WTC11 (cell line): ENCODE results near the gene N4BP2L1. TPM values are rescaled to one million over a fixed set of nuclear protein-coding genes. Genes with fewer than 3 reads are reported as not detected.

Experiments used
- ATAC-seq: fragments of 200-7000 bp; cut with Tn5 transposase; 2 replicates; pipeline ENCODE4 v1.10.0; 2021; ENCODE audit warnings: mild to moderate bottlenecking, moderate library complexity
- CTCF ChIA-PET: fragments of 300-600 bp; sonication (Branson Sonifier 250); formaldehyde crosslinking; loops from one replicate; lab custom pipeline; 2021; ENCODE audit warnings: antibody characterized with exemption; lab: Charles Lee
- POLR2A ChIA-PET: fragments of 350-600 bp; sonication (Branson Sonifier 250); formaldehyde crosslinking; loops from one replicate; lab custom pipeline; 2021; ENCODE audit warnings: antibody characterized with exemption; lab: Charles Lee
- DNase-seq: peaks from one replicate; pipeline ENCODE4 v3.0.0; 2021; ENCODE audit warnings: low spot score
- H3K27ac Mint-ChIP-seq: 2 replicates; pipeline ENCODE4 v1.8.0; 2021; ENCODE audit warnings: mixed read lengths
- H3K27me3 Mint-ChIP-seq: 2 replicates; pipeline ENCODE4 v1.8.0; 2021; ENCODE audit warnings: low read depth, mild to moderate bottlenecking, moderate library complexity, mixed read lengths
- H3K36me3 Mint-ChIP-seq: 2 replicates; pipeline ENCODE4 v1.8.0; 2021; ENCODE audit warnings: mixed read lengths
- H3K4me1 Mint-ChIP-seq: 2 replicates; pipeline ENCODE4 v1.8.0; 2022; ENCODE audit warnings: mixed read lengths
- H3K4me3 Mint-ChIP-seq: 2 replicates; pipeline ENCODE4 v1.8.0; 2021; ENCODE audit warnings: mild to moderate bottlenecking, moderate library complexity, mixed read lengths
- H3K9me3 Mint-ChIP-seq: 2 replicates; pipeline ENCODE4 v1.8.0; 2021; ENCODE audit warnings: mixed read lengths
- AFF4 ChIP-seq: sonication (generic); formaldehyde crosslinking; IDR thresholded peaks from 2 replicates; pipeline ENCODE4 v1.8.1; 2023; ENCODE audit warnings: mild to moderate bottlenecking, missing genetic modification reagents, borderline replicate concordance
- CREB1 ChIP-seq: sonication (generic); formaldehyde crosslinking; IDR thresholded peaks from 2 replicates; pipeline ENCODE4 v1.8.0; 2023; ENCODE audit warnings: mild to moderate bottlenecking, missing genetic modification reagents
- E2F5 ChIP-seq: sonication (generic); formaldehyde crosslinking; IDR thresholded peaks from 2 replicates; pipeline ENCODE4 v1.8.1; 2022; ENCODE audit warnings: mild to moderate bottlenecking, moderate library complexity, missing genetic modification reagents
- FOXJ3 ChIP-seq: sonication (generic); formaldehyde crosslinking; IDR thresholded peaks from 2 replicates; pipeline ENCODE4 v1.9.0; 2021; ENCODE audit warnings: missing genetic modification reagents, mild to moderate bottlenecking, borderline replicate concordance
- FOXP1 ChIP-seq: sonication (generic); formaldehyde crosslinking; IDR thresholded peaks from 2 replicates; pipeline ENCODE4 v1.8.0; 2022; ENCODE audit warnings: missing genetic modification reagents, mild to moderate bottlenecking, moderate library complexity, borderline replicate concordance
- GABPB1 ChIP-seq: sonication (generic); formaldehyde crosslinking; IDR thresholded peaks from 2 replicates; pipeline ENCODE4 v1.8.1; 2023; ENCODE audit warnings: mild to moderate bottlenecking, missing genetic modification reagents
- IRF2 ChIP-seq: sonication (generic); formaldehyde crosslinking; IDR thresholded peaks from 2 replicates; pipeline ENCODE4 v1.8.0; 2022; ENCODE audit warnings: low read depth, missing genetic modification reagents, borderline replicate concordance
- MAX ChIP-seq: sonication (generic); formaldehyde crosslinking; IDR thresholded peaks from 2 replicates; pipeline ENCODE4 v1.8.0; 2022; ENCODE audit warnings: mild to moderate bottlenecking, missing genetic modification reagents
- NR1H2 ChIP-seq: sonication (generic); formaldehyde crosslinking; IDR thresholded peaks from 2 replicates; pipeline ENCODE4 v1.9.0; 2021; ENCODE audit warnings: mild to moderate bottlenecking, moderate library complexity, missing genetic modification reagents
- OVOL2 ChIP-seq: fragments of 250-450 bp; sonication (Bioruptor Pico); IDR thresholded peaks from 2 replicates; pipeline ENCODE4 v1.9.0; 2021; ENCODE audit warnings: mild to moderate bottlenecking, borderline replicate concordance
- RELA ChIP-seq: sonication (generic); formaldehyde crosslinking; IDR thresholded peaks from 2 replicates; pipeline ENCODE4 v1.8.1; 2022; ENCODE audit warnings: missing genetic modification reagents, mild to moderate bottlenecking, borderline replicate concordance
- SMAD3 ChIP-seq: sonication (generic); formaldehyde crosslinking; IDR thresholded peaks from 2 replicates; pipeline ENCODE4 v1.8.0; 2022; ENCODE audit warnings: missing genetic modification reagents, mild to moderate bottlenecking, borderline replicate concordance
- ZBTB21 ChIP-seq: sonication (generic); formaldehyde crosslinking; IDR thresholded peaks from 2 replicates; pipeline ENCODE4 v1.8.1; 2023; ENCODE audit warnings: mild to moderate bottlenecking, missing genetic modification reagents, borderline replicate concordance
- ZNF121 ChIP-seq: sonication (generic); formaldehyde crosslinking; IDR thresholded peaks from 2 replicates; pipeline ENCODE4 v1.8.0; 2023; ENCODE audit warnings: missing genetic modification reagents
- ZNF138 ChIP-seq: sonication (generic); formaldehyde crosslinking; conservative IDR thresholded peaks from 2 replicates; pipeline ENCODE4 v1.8.1; 2022; ENCODE audit warnings: mild to moderate bottlenecking, moderate library complexity, missing genetic modification reagents
- ZNF219 ChIP-seq: sonication (generic); formaldehyde crosslinking; IDR thresholded peaks from 2 replicates; pipeline ENCODE4 v1.8.0; 2023; ENCODE audit warnings: missing genetic modification reagents, mild to moderate bottlenecking, borderline replicate concordance
- total RNA-seq: library from RNA; stranded (reverse); gene quantifications from 3 replicates; pipeline ENCODE4 v1.2.3, GENCODE V29; 2021
- TF ChIP-seq, protein P1 (sequence below): sonication (generic); formaldehyde crosslinking; IDR thresholded peaks from 2 replicates; pipeline ENCODE4 v1.8.1; 2022; ENCODE audit warnings: missing genetic modification reagents, borderline replicate concordance
- TF ChIP-seq, protein P2 (sequence below): fragments of 250-450 bp; sonication (Bioruptor Pico); IDR thresholded peaks from 2 replicates; pipeline ENCODE4 v1.9.0; 2021; ENCODE audit warnings: mild to moderate bottlenecking
- TF ChIP-seq, protein P3 (sequence below): sonication (generic); formaldehyde crosslinking; IDR thresholded peaks from 2 replicates; pipeline ENCODE4 v1.8.0; 2022; ENCODE audit warnings: mild to moderate bottlenecking, missing genetic modification reagents
- TF ChIP-seq, protein P4 (sequence below): sonication (generic); formaldehyde crosslinking; conservative IDR thresholded peaks from 2 replicates; pipeline ENCODE4 v1.8.1; 2022; ENCODE audit warnings: mild to moderate bottlenecking, missing genetic modification reagents
- TF ChIP-seq, protein P5 (sequence below): sonication (generic); formaldehyde crosslinking; IDR thresholded peaks from 2 replicates; pipeline ENCODE4 v1.8.1; 2023; ENCODE audit warnings: mild to moderate bottlenecking, missing genetic modification reagents, moderate library complexity

N4BP2L1 gene
- total RNA-seq, 1 experiment from 2014 or later = 3.8 TPM

DNA sequence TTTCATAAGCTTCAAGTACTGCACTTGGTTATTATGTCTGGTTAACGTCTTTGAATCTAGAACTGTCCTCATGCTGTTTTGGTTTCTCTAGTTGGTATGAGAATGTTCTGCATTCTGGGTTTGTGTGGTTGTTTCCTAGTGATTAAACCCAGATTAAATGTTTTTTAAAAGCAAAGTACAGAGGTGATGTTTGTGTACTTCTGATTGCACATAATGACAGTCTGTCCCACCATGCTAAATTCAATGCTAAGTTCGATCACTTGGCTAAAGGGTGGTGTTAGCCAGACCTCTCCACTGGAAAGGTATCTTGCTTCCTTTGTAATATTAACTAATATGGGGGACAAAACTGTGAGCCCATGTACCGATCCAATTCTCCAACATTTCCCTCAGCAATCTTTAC, 14.6 kb downstream of the N4BP2L1 start:
- POLR2A ChIA-PET = no interaction called here
- peaks cover 5% of the 10 kb centered on the region for H3K27me3 Mint-ChIP-seq
- no peak overlapping the region for H3K27ac Mint-ChIP-seq
- no peak for ATAC-seq
- TF ChIP-seq ZNF138 (no peak), E2F5 (CRISPR knock-in tag) (no peak), AFF4 (no peak), FOXP1 (CRISPR knock-in tag) (no peak), RELA (CRISPR knock-in tag) (no peak), FOXJ3 (no peak), NR1H2 (CRISPR knock-in tag) (no peak), OVOL2 (CRISPR knock-in tag) (no peak), SMAD3 (no peak), CREB1 (CRISPR knock-in tag) (no peak)
- TF ChIP-seq, protein P1, sequence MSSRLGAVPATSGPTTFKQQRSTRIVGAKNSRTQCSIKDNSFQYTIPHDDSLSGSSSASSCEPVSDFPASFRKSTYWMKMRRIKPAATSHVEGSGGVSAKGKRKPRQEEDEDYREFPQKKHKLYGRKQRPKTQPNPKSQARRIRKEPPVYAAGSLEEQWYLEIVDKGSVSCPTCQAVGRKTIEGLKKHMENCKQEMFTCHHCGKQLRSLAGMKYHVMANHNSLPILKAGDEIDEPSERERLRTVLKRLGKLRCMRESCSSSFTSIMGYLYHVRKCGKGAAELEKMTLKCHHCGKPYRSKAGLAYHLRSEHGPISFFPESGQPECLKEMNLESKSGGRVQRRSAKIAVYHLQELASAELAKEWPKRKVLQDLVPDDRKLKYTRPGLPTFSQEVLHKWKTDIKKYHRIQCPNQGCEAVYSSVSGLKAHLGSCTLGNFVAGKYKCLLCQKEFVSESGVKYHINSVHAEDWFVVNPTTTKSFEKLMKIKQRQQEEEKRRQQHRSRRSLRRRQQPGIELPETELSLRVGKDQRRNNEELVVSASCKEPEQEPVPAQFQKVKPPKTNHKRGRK (CRISPR knock-in tag) = no peak
- TF ChIP-seq, protein P2, sequence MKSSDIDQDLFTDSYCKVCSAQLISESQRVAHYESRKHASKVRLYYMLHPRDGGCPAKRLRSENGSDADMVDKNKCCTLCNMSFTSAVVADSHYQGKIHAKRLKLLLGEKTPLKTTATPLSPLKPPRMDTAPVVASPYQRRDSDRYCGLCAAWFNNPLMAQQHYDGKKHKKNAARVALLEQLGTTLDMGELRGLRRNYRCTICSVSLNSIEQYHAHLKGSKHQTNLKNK (CRISPR knock-in tag) = no peak
- TF ChIP-seq, all 79 proteins: peak for 0
- peaks cover 11% of the 10 kb centered on the region for H3K36me3 Mint-ChIP-seq
- DNase-seq = no peak
- H3K4me1 Mint-ChIP-seq = peaks cover 29% of the 10 kb centered on the region
- H3K4me3 Mint-ChIP-seq = no peak overlapping the region
- H3K9me3 Mint-ChIP-seq = peaks cover 12% of the 10 kb centered on the region
- CTCF ChIA-PET = interaction anchor here (0.6 kb wide), 1 partner anchor 248 kb away, joined by 3 read pairs; no protein-coding TSS in a partner anchor

- Mint-ChIP-seq H3K27ac (peak overlapping the region; percentile 18), H3K9me3 (no peaks in the 10 kb centered on the region), H3K27me3 (peaks cover 7% of the 10 kb centered on the region), H3K36me3 (no peaks in the 10 kb centered on the region), H3K4me3 (peak overlapping the region; percentile 82), H3K4me1 (peaks cover 24% of the 10 kb centered on the region)
- TF ChIP-seq, protein P3, sequence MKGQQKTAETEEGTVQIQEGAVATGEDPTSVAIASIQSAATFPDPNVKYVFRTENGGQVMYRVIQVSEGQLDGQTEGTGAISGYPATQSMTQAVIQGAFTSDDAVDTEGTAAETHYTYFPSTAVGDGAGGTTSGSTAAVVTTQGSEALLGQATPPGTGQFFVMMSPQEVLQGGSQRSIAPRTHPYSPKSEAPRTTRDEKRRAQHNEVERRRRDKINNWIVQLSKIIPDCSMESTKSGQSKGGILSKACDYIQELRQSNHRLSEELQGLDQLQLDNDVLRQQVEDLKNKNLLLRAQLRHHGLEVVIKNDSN (CRISPR knock-in tag) = peak; percentile 77
- TF ChIP-seq MAX (CRISPR knock-in tag) = peak; percentile 71; the same call in 1 of the 2 replicates
- TF ChIP-seq ZBTB21 (CRISPR knock-in tag) = no peak
- no peak for TF ChIP-seq IRF2
- TF ChIP-seq GABPB1 (CRISPR knock-in tag) = peak; percentile 57; the same call in 1 of the 2 replicates
- no peak for TF ChIP-seq ZNF219 (CRISPR knock-in tag)
- TF ChIP-seq, protein P4, sequence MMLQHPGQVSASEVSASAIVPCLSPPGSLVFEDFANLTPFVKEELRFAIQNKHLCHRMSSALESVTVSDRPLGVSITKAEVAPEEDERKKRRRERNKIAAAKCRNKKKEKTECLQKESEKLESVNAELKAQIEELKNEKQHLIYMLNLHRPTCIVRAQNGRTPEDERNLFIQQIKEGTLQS = peak; percentile 87; the same call in 1 of the 2 replicates
- TF ChIP-seq ZNF121 (CRISPR knock-in tag) = 0 out of 2 replicates have a peak, but pooled peaks have one; percentile 74
- TF ChIP-seq, protein P5, sequence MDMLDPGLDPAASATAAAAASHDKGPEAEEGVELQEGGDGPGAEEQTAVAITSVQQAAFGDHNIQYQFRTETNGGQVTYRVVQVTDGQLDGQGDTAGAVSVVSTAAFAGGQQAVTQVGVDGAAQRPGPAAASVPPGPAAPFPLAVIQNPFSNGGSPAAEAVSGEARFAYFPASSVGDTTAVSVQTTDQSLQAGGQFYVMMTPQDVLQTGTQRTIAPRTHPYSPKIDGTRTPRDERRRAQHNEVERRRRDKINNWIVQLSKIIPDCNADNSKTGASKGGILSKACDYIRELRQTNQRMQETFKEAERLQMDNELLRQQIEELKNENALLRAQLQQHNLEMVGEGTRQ (CRISPR knock-in tag) = peak; percentile 79
- CTCF ChIA-PET = interaction anchor here (1.3 to 1.4 kb wide), 2 partner anchors 176 to 245 kb away, joined by 3 to 4 read pairs; no protein-coding TSS in a partner anchor
- DNase-seq (peak; percentile 70), ATAC-seq (peak; percentile 91)
- POLR2A ChIA-PET = interaction anchor here (1.5 to 1.8 kb wide), 2 partner anchors 18 to 95 kb away, joined by 6 to 9 read pairs; partner anchors contain the start of genes BRCA2, N4BP2L1 and ZAR1L
Measured at GRCh38 chr13:32409561-32410421, 18.1 kb downstream of the N4BP2L1 start.
